Measurements from ENCODE around the gene CEP164. TPM values are rescaled to one million over a fixed set of nuclear protein-coding genes. Genes with fewer than 3 reads are reported as not detected.

The CEP164 gene
- total RNA-seq, 2 donors from 2014 or later = 28.6 to 31.0 TPM

DNA sequence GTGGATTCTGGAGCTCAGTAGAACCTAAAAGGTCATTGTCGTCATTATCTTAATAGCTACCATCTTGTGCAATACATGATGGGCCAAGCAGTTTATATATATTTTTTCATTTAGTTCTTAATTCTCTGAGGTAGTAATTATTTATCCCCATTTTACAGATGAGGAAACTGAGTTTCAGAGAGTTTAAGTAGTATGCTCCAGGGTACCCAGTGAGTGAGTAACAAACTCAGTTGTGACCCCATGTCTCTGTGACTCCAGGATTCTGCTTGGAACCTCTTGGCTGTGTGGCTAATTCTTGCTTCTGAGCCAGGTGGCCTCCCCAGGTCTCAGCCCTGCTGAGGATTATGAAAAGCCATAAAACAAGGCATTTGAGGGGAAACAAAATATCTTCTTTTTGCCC is 82.6 kb downstream of the CEP164 start:
- peaks cover 39% of the 10 kb centered on the region for H3K36me3 Mint-ChIP-seq (ENCODE audit: low read depth)
- no peak overlapping the region for H3K27ac Mint-ChIP-seq
- H3K27me3 Mint-ChIP-seq = no peaks in the 10 kb centered on the region
- peaks cover 5% of the 10 kb centered on the region for H3K9me3 Mint-ChIP-seq
- H3K4me1 Mint-ChIP-seq = no peaks in the 10 kb centered on the region
- ATAC-seq (replicated peaks) = no peak
- no peak overlapping the region for H3K4me3 Mint-ChIP-seq

- no peak overlapping the region for H3K4me3 Mint-ChIP-seq
These were observed 83.4 kb downstream of the CEP164 start for GRCh38 chr11:117410861-117411710.

GRCh38 chr11:117411736-117412135 is 84.1 kb downstream of the CEP164 start:
- Mint-ChIP-seq H3K4me1 (no peaks in the 10 kb centered on the region), H3K4me3 (no peak overlapping the region), H3K36me3 (ENCODE audit: low read depth) (peaks cover 28% of the 10 kb centered on the region), H3K27ac (no peak overlapping the region), H3K9me3 (no peaks in the 10 kb centered on the region), H3K27me3 (no peaks in the 10 kb centered on the region)
- no peak for ATAC-seq (replicated peaks)

More at GRCh38 chr11:117410861-117411710, 83.4 kb downstream of the CEP164 start:
- H3K36me3 Mint-ChIP-seq (ENCODE audit: low read depth) = peaks cover 30% of the 10 kb centered on the region
- H3K27me3 Mint-ChIP-seq = no peaks in the 10 kb centered on the region
- ATAC-seq (replicated peaks) = no peak
- H3K9me3 Mint-ChIP-seq = peaks cover under 1% of the 10 kb centered on the region
- no peak overlapping the region for H3K27ac Mint-ChIP-seq
- H3K4me1 Mint-ChIP-seq = no peaks in the 10 kb centered on the region

DNA sequence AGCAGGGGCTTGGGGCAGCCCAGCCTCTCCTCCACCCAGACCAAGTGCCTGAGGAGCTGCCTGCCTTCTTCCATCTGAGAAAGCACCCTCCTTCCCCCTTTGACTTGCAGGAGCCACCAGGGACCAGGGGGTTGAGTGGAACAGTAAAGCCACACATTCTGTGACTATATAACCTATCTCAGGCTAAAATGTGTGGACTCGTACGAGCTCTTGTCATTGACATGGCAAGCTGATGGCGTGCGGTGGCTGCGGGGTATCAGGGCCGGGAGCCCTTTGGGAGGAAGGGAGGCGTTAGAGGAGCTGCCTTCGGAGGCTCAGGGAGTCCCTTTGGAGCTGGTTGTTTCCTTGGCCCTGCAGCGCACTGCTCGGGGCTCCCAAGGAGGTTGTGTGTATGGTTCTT is 84.5 kb downstream of the CEP164 start:
- no peak for ATAC-seq (replicated peaks)
- Mint-ChIP-seq H3K36me3 (ENCODE audit: low read depth) (peaks cover 28% of the 10 kb centered on the region), H3K4me1 (no peaks in the 10 kb centered on the region), H3K4me3 (no peak overlapping the region), H3K27me3 (no peaks in the 10 kb centered on the region), H3K9me3 (no peaks in the 10 kb centered on the region), H3K27ac (no peak overlapping the region)

- H3K4me1 Mint-ChIP-seq = no peaks in the 10 kb centered on the region
- H3K4me3 Mint-ChIP-seq = no peak overlapping the region
- ATAC-seq (replicated peaks) = no peak
- no peaks in the 10 kb centered on the region for H3K27me3 Mint-ChIP-seq
- H3K36me3 Mint-ChIP-seq (ENCODE audit: low read depth) = peaks cover 24% of the 10 kb centered on the region
- no peak overlapping the region for H3K27ac Mint-ChIP-seq
- H3K9me3 Mint-ChIP-seq = no peaks in the 10 kb centered on the region
These were observed 85.1 kb downstream of the CEP164 start for GRCh38 chr11:117412653-117413275.

DNA sequence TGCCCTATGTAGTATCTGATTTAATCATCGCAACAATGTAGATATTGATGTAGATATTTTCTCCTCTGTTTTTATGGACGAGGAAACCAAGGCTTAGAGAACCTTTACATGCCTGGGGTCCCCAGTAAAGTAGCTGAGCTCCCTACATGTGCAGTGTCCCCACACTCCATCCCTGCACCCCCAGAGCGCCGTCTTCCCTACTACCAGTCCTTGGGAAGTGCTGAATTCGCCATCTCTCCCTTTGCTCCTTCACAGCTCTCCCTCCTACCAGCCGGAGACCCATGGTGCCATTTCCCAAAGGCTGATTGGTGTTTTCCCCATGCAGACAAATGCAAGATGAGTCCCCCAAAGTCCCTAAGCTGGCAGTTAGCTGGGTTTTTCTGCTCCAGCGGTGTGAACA is 86.0 kb downstream of the CEP164 start:
- no peaks in the 10 kb centered on the region for H3K27me3 Mint-ChIP-seq
- no peak overlapping the region for H3K4me3 Mint-ChIP-seq
- H3K4me1 Mint-ChIP-seq = no peaks in the 10 kb centered on the region
- peaks cover 16% of the 10 kb centered on the region for H3K36me3 Mint-ChIP-seq (ENCODE audit: low read depth)
- ATAC-seq (replicated peaks) = no peak
- H3K9me3 Mint-ChIP-seq = no peaks in the 10 kb centered on the region
- no peak overlapping the region for H3K27ac Mint-ChIP-seq

GRCh38 chr11:117414724-117415123 is 87.1 kb downstream of the CEP164 start:
- peaks cover 5% of the 10 kb centered on the region for H3K36me3 Mint-ChIP-seq (ENCODE audit: low read depth)
- no peak overlapping the region for H3K27ac Mint-ChIP-seq
- ATAC-seq (replicated peaks) = no peak
- no peaks in the 10 kb centered on the region for H3K4me1 Mint-ChIP-seq
- no peaks in the 10 kb centered on the region for H3K9me3 Mint-ChIP-seq
- H3K27me3 Mint-ChIP-seq = no peaks in the 10 kb centered on the region
- H3K4me3 Mint-ChIP-seq = no peak overlapping the region

- no peaks in the 10 kb centered on the region for H3K27me3 Mint-ChIP-seq
- no peak overlapping the region for H3K4me3 Mint-ChIP-seq
- H3K4me1 Mint-ChIP-seq = no peaks in the 10 kb centered on the region
- no peak for ATAC-seq (replicated peaks)
- no peak overlapping the region for H3K27ac Mint-ChIP-seq
- no peaks in the 10 kb centered on the region for H3K36me3 Mint-ChIP-seq (ENCODE audit: low read depth)
- H3K9me3 Mint-ChIP-seq = no peaks in the 10 kb centered on the region
These were observed 87.8 kb downstream of the CEP164 start for GRCh38 chr11:117415358-117415896.

DNA sequence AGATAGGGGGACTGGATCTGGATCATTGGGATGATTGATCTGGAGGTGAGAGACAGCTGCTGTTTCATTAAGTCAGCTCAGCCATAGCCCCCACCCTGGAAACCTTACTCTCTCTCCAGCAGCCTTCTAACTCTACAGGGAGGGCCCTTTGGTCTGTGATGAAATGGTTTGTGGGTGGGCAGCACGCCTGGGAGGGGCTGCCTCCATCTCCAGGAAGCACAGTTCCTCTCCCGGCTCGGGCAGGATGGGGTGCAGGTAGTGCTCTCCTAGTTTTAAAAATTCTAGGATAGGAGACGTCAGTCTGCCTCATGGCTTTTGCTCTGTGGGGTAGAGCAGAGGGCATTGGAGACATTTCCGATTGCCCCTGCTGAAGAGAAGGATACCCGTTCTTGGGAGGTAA is 89.7 kb downstream of the CEP164 start:
- H3K36me3 Mint-ChIP-seq (ENCODE audit: low read depth) = no peaks in the 10 kb centered on the region
- no peaks in the 10 kb centered on the region for H3K4me1 Mint-ChIP-seq
- no peak for ATAC-seq (replicated peaks)
- no peak overlapping the region for H3K4me3 Mint-ChIP-seq
- H3K27ac Mint-ChIP-seq = no peak overlapping the region
- H3K9me3 Mint-ChIP-seq = no peaks in the 10 kb centered on the region
- peaks cover 3% of the 10 kb centered on the region for H3K27me3 Mint-ChIP-seq

- no peak for ATAC-seq (replicated peaks)
- no peak overlapping the region for H3K27ac Mint-ChIP-seq
- no peaks in the 10 kb centered on the region for H3K9me3 Mint-ChIP-seq
- no peaks in the 10 kb centered on the region for H3K36me3 Mint-ChIP-seq (ENCODE audit: low read depth)
- H3K4me1 Mint-ChIP-seq = no peaks in the 10 kb centered on the region
- H3K4me3 Mint-ChIP-seq = no peak overlapping the region
- H3K27me3 Mint-ChIP-seq = peaks cover 3% of the 10 kb centered on the region
These were observed 90.2 kb downstream of the CEP164 start for GRCh38 chr11:117417856-117418255.

GRCh38 chr11:117418737-117419481 is 91.3 kb downstream of the CEP164 start:
- no peak for ATAC-seq (replicated peaks)
- H3K27me3 Mint-ChIP-seq = peaks cover 3% of the 10 kb centered on the region
- H3K9me3 Mint-ChIP-seq = no peaks in the 10 kb centered on the region
- no peaks in the 10 kb centered on the region for H3K4me1 Mint-ChIP-seq
- H3K36me3 Mint-ChIP-seq (ENCODE audit: low read depth) = no peaks in the 10 kb centered on the region
- H3K27ac Mint-ChIP-seq = no peak overlapping the region
- no peak overlapping the region for H3K4me3 Mint-ChIP-seq

DNA sequence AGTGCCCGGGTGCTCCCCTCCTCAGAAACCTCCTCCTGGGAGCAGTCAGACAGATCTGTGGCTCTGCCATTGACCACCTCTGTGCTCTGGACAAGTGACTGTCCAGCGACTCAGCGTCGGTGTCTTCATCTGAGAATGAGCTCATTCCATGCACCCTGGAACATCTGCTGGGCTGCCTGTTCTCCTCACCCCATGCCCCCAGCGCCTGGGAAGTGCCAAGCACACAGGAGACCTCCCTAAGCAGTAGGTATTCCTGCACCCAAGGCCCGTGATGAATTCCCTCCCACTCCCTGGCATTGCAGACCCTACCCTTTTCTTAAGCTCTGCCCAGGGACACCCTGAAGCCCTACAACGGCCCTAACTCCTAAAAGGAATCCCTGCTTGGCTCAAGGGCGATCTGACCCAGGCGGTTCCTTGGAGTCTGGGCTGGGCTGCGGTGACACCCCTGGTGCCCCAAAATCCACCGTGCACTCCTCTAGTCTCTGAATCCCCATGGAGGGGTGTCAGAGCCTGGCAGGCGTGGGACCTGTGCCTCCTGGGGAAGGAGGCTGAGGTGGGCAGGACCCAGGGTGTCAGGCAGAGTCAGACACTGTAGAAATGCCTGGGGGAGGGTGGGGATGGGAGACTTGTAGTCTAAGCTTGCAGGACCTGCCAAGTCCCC is 92.0 kb downstream of the CEP164 start:
- no peak overlapping the region for H3K27ac Mint-ChIP-seq
- no peaks in the 10 kb centered on the region for H3K9me3 Mint-ChIP-seq
- no peaks in the 10 kb centered on the region for H3K4me1 Mint-ChIP-seq
- ATAC-seq (replicated peaks) = no peak
- no peak overlapping the region for H3K4me3 Mint-ChIP-seq
- peaks cover 3% of the 10 kb centered on the region for H3K27me3 Mint-ChIP-seq
- H3K36me3 Mint-ChIP-seq (ENCODE audit: low read depth) = no peaks in the 10 kb centered on the region

- Mint-ChIP-seq H3K27ac (no peak overlapping the region), H3K27me3 (peaks cover 3% of the 10 kb centered on the region), H3K9me3 (no peaks in the 10 kb centered on the region), H3K36me3 (ENCODE audit: low read depth) (no peaks in the 10 kb centered on the region), H3K4me3 (no peak overlapping the region), H3K4me1 (no peaks in the 10 kb centered on the region)
- ATAC-seq (replicated peaks) = no peak
These were observed 92.5 kb downstream of the CEP164 start for GRCh38 chr11:117420143-117420485.

GRCh38 chr11:117420598-117420997 is 92.9 kb downstream of the CEP164 start:
- H3K27me3 Mint-ChIP-seq = peaks cover 3% of the 10 kb centered on the region

More at GRCh38 chr11:117420598-117420997, 92.9 kb downstream of the CEP164 start:
- no peak for ATAC-seq (replicated peaks)
- Mint-ChIP-seq H3K36me3 (ENCODE audit: low read depth) (no peaks in the 10 kb centered on the region), H3K4me3 (no peak overlapping the region), H3K27ac (no peak overlapping the region), H3K4me1 (no peaks in the 10 kb centered on the region), H3K9me3 (no peaks in the 10 kb centered on the region)
